Activated CD8-positive, alpha-beta T cell treated with anti-CD3 and anti-CD28 coated beads for 36 hours (primary cell): ENCODE measurements around the gene LYPD1. TPM values are rescaled to one million over a fixed set of nuclear protein-coding genes. Genes with fewer than 3 reads are reported as not detected.

Experiments
- ATAC-seq: fragments of 200-7000 bp; cut with Tn5 transposase; one replicate; pipeline ENCODE4 v1.10.0; 2021; ENCODE audit warnings: mild to moderate bottlenecking, moderate library complexity
- CTCF ChIA-PET: fragments of 350-600 bp; sonication (Branson Sonifier 250); formaldehyde crosslinking; loops from one replicate; lab custom pipeline; 2021; ENCODE audit warnings: antibody characterized with exemption; lab: Charles Lee
- POLR2A ChIA-PET: fragments of 350-600 bp; sonication (Branson Sonifier 250); formaldehyde crosslinking; loops from one replicate; lab custom pipeline; 2021; ENCODE audit warnings: antibody characterized with exemption; lab: Charles Lee
- DNase-seq: peaks from one replicate; pipeline ENCODE4 v3.0.0-alpha.2; 2020
- H3K27ac Mint-ChIP-seq: one replicate; pipeline ENCODE4 v1.8.0; 2021; ENCODE audit warnings: mild to moderate bottlenecking, mixed read lengths
- H3K27me3 Mint-ChIP-seq: one replicate; pipeline ENCODE4 v1.8.0; 2021; ENCODE audit warnings: mixed read lengths
- H3K36me3 Mint-ChIP-seq: one replicate; pipeline ENCODE4 v1.8.0; 2021; ENCODE audit warnings: low read depth, mixed read lengths
- H3K4me1 Mint-ChIP-seq: one replicate; pipeline ENCODE4 v1.8.0; 2021; ENCODE audit warnings: low read depth, mixed read lengths
- H3K4me3 Mint-ChIP-seq: one replicate; pipeline ENCODE4 v1.8.0; 2021; ENCODE audit warnings: mild to moderate bottlenecking, moderate library complexity, mixed read lengths
- H3K9me3 Mint-ChIP-seq: one replicate; pipeline ENCODE4 v1.8.0; 2021; ENCODE audit warnings: mixed read lengths
- CTCF ChIP-seq: fragments of 200-600 bp; IDR thresholded peaks from one replicate; pipeline ENCODE4 v1.8.0; 2022; ENCODE audit warnings: antibody characterized with exemption, mild to moderate bottlenecking
- intact Hi-C: fragments of 100-400 bp; cut with micrococcal nuclease; formaldehyde crosslinking; loops from one replicate; pipeline ENCODE4 v1.10.0; 2022
- total RNA-seq, 2 experiments: library from RNA; stranded (reverse); gene quantifications; one replicate each; pipeline ENCODE4 v1.2.3, GENCODE V29; 2021

The LYPD1 gene
- total RNA-seq, 2 experiments from 2014 or later, result not detected

GRCh38 chr2:132642415-132642814 is 27.6 kb downstream of the LYPD1 start:
- ATAC-seq (no peak), DNase-seq (no peak)
- CTCF ChIA-PET, result interaction anchor here (0.7 kb wide), 1 partner anchor 1513 kb away, joined by 3 read pairs; no protein-coding TSS in a partner anchor
- H3K4me3 Mint-ChIP-seq, result no peak overlapping the region
- H3K4me1 Mint-ChIP-seq, result no peaks in the 10 kb centered on the region
- TF ChIP-seq CTCF, result no peak
- POLR2A ChIA-PET, result no interaction called here
- intact Hi-C loops, result no loop called here
- H3K27me3 Mint-ChIP-seq, result no peaks in the 10 kb centered on the region
- no peaks in the 10 kb centered on the region for H3K9me3 Mint-ChIP-seq
- H3K27ac Mint-ChIP-seq, result no peak overlapping the region
- H3K36me3 Mint-ChIP-seq, result no peaks in the 10 kb centered on the region

GRCh38 chr2:132641819-132642218 is 28.2 kb downstream of the LYPD1 start:
- no peaks in the 10 kb centered on the region for H3K9me3 Mint-ChIP-seq
- ChIA-PET POLR2A (no interaction called here), CTCF (no interaction called here)
- H3K4me3 Mint-ChIP-seq, result no peak overlapping the region
- intact Hi-C loops, result no loop called here
- DNase-seq (no peak), ATAC-seq (no peak)
- H3K4me1 Mint-ChIP-seq, result no peaks in the 10 kb centered on the region
- H3K36me3 Mint-ChIP-seq, result no peaks in the 10 kb centered on the region
- no peaks in the 10 kb centered on the region for H3K27me3 Mint-ChIP-seq
- no peak for TF ChIP-seq CTCF
- H3K27ac Mint-ChIP-seq, result no peak overlapping the region

- intact Hi-C loops, result no loop called here
- DNase-seq (no peak), ATAC-seq (no peak)
- Mint-ChIP-seq H3K4me3 (no peak overlapping the region), H3K9me3 (no peaks in the 10 kb centered on the region), H3K27me3 (peaks cover 2% of the 10 kb centered on the region), H3K27ac (no peak overlapping the region), H3K36me3 (no peaks in the 10 kb centered on the region), H3K4me1 (no peaks in the 10 kb centered on the region)
- ChIA-PET CTCF (no interaction called here), POLR2A (no interaction called here)
- no peak for TF ChIP-seq CTCF
Observed at GRCh38 chr2:132640116-132640515, 29.9 kb downstream of the LYPD1 start.

- Mint-ChIP-seq H3K4me3 (no peak overlapping the region), H3K9me3 (no peaks in the 10 kb centered on the region), H3K27ac (no peak overlapping the region), H3K27me3 (peaks cover 2% of the 10 kb centered on the region), H3K36me3 (no peaks in the 10 kb centered on the region), H3K4me1 (no peaks in the 10 kb centered on the region)
- no peak for ATAC-seq
- intact Hi-C loops, result no loop called here
- POLR2A ChIA-PET, result no interaction called here
- DNase-seq, result no peak
- CTCF ChIA-PET, result no interaction called here
- no peak for TF ChIP-seq CTCF
Observed at GRCh38 chr2:132638313-132639040, 31.5 kb downstream of the LYPD1 start.

GRCh38 chr2:132636346-132636745 is 33.7 kb downstream of the LYPD1 start:
- Mint-ChIP-seq H3K4me1 (no peaks in the 10 kb centered on the region), H3K9me3 (no peaks in the 10 kb centered on the region), H3K4me3 (no peak overlapping the region), H3K36me3 (no peaks in the 10 kb centered on the region), H3K27me3 (peaks cover 2% of the 10 kb centered on the region), H3K27ac (no peak overlapping the region)
- intact Hi-C loops, result no loop called here
- POLR2A ChIA-PET, result no interaction called here
- DNase-seq (no peak), ATAC-seq (no peak)
- TF ChIP-seq CTCF, result no peak
- CTCF ChIA-PET, result no interaction called here
